Upper lobe of right lung (tissue), 1 donor: ENCODE data around the gene LARP4B. TPM values are rescaled to one million over a fixed set of nuclear protein-coding genes. Genes with fewer than 3 reads are reported as not detected.

ENCODE experiments used
- ATAC-seq: fragments of 200-7000 bp; cut with Tn5 transposase; one replicate; pipeline ENCODE4 v1.9.1; 2020; ENCODE audit warnings: mild to moderate bottlenecking, moderate library complexity
- DNase-seq: peaks from one replicate; pipeline ENCODE4 v3.0.0-alpha.2; 2020
- H3K27ac ChIP-seq: fragments of 200-600 bp; one replicate; pipeline ENCODE4 v1.8.0; 2022
- H3K27me3 ChIP-seq: fragments of 200-600 bp; one replicate; pipeline ENCODE4 v1.8.0; 2022; ENCODE audit warnings: mild to moderate bottlenecking
- H3K36me3 ChIP-seq: fragments of 200-600 bp; one replicate; pipeline ENCODE4 v1.8.0; 2022
- H3K4me1 ChIP-seq: fragments of 200-600 bp; one replicate; pipeline ENCODE4 v1.8.0; 2022
- H3K4me3 ChIP-seq: fragments of 200-600 bp; one replicate; pipeline ENCODE4 v1.8.0; 2022; ENCODE audit warnings: mild to moderate bottlenecking
- H3K9me3 ChIP-seq: fragments of 200-600 bp; one replicate; pipeline ENCODE4 v1.8.0; 2022
- intact Hi-C: fragments of 100-400 bp; cut with DNase I; formaldehyde crosslinking; loops from one replicate; pipeline ENCODE4 v1.11.0; 2022
- total RNA-seq: library from RNA; stranded (reverse); fragmentation: NEBNext Ultra II Directional; extraction: Animal tissue kit (Norgen Biotek cat#: 25700); gene quantifications from one replicate; pipeline ENCODE4 v1.2.1, GENCODE V29; 2021
- TF ChIP-seq, protein P1 (sequence below): fragments of 200-600 bp; IDR thresholded peaks from one replicate; pipeline ENCODE4 v1.8.0; 2022; ENCODE audit warnings: antibody characterized with exemption
- donor health status: DM: no; HTN: yes; CAD: no; lungs with severe emphysema.

Gene LARP4B
- total RNA-seq, 1 donor from 2014 or later: 126 TPM

DNA sequence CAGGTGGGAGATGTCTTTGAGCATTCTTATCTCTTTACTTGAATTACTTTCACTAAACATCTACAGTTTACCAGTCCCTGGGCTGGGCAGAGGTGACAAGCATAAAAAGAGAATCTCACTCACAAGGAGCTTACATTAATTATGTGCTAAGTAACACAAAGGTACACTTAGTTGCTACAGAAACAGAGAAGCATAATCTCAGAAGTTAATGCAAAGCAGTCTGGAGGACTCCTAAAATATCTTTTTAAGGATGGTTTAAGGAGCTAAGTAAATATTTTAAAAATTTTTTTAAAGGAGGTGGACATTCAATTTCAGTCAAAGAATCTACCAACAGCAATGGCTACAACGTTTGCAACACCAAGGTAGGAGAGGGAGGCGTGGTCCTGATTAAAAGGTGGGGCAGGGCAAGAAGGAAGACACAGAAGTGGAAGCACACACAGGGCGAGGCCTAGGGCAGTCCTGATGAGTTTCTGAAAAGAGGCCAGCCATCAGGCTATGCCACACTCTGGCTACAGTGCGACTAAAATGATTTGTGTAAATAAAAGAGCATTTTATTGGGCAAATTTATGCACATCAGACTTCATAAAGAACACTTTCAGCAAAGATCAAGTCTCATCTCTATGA is 5.3 kb downstream of the LARP4B start:
- Histone ChIP-seq H3K4me1 (peaks cover 67% of the 10 kb centered on the region), H3K9me3 (no peaks in the 10 kb centered on the region), H3K4me3 (no peak overlapping the region), H3K27me3 (no peaks in the 10 kb centered on the region), H3K27ac (no peak overlapping the region), H3K36me3 (peaks cover 17% of the 10 kb centered on the region)
- TF ChIP-seq, protein P1, sequence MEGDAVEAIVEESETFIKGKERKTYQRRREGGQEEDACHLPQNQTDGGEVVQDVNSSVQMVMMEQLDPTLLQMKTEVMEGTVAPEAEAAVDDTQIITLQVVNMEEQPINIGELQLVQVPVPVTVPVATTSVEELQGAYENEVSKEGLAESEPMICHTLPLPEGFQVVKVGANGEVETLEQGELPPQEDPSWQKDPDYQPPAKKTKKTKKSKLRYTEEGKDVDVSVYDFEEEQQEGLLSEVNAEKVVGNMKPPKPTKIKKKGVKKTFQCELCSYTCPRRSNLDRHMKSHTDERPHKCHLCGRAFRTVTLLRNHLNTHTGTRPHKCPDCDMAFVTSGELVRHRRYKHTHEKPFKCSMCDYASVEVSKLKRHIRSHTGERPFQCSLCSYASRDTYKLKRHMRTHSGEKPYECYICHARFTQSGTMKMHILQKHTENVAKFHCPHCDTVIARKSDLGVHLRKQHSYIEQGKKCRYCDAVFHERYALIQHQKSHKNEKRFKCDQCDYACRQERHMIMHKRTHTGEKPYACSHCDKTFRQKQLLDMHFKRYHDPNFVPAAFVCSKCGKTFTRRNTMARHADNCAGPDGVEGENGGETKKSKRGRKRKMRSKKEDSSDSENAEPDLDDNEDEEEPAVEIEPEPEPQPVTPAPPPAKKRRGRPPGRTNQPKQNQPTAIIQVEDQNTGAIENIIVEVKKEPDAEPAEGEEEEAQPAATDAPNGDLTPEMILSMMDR: no peak
- DNase-seq (no peak), ATAC-seq (peak; percentile 69)
- intact Hi-C loops: no loop called here

DNA sequence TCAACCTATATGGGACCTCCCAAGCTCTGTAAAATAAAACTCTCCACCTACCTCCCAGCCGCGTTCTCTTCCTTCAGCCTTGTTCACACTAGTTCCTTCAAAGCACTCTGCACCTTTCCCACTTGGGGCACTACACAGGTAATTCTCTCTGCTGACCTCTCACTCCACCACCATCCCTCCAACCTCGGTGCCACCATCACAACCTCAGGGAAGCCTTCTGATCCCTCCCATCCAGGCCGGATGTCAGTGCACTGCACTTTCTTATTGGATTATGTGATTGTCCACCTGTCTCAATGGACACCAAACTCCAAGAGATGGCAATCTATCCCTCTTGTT is 7.0 kb downstream of the LARP4B start:
- intact Hi-C loops: no loop called here
- H3K27me3 ChIP-seq: no peaks in the 10 kb centered on the region
- TF ChIP-seq, protein P1: no peak
- no peak for ATAC-seq
- no peak overlapping the region for H3K4me3 ChIP-seq
- DNase-seq: no peak
- H3K36me3 ChIP-seq: peaks cover 17% of the 10 kb centered on the region
- H3K9me3 ChIP-seq: no peaks in the 10 kb centered on the region
- peaks cover 59% of the 10 kb centered on the region for H3K4me1 ChIP-seq
- H3K27ac ChIP-seq: no peak overlapping the region

DNA sequence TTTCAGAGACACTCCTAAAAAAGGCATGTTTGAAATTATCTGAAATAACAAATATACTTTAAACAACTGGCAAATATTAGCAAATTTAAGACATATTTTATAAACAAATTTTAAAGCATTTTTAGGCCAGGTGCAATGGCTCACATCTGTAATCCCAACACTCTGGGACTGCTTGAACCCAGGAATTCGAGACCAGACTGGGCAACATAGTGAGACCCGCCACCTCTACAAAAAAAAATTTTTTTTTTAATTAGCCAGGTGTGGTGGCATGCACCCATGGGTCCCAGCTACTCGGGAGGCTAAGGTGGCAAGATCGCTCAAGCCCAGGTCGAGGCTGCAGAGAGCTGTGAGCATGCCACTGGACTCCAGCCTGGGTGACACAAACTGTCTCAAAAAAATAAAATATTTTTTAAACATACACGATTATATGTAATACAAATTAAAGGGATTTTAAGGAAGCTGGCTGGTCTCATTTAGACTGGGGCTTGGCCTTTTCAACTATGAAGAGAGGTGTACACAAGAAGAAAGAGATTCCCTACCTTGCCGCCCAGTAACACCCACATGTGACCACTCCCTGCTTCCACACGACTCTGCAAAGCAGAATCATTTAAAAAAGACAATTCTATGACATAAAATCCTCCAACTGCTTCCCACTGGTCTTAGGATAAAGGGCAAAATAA is 7.5 kb downstream of the LARP4B start:
- intact Hi-C loops: no loop called here
- DNase-seq (no peak), ATAC-seq (no peak)
- Histone ChIP-seq H3K27ac (no peak overlapping the region), H3K4me1 (peaks cover 54% of the 10 kb centered on the region), H3K9me3 (no peaks in the 10 kb centered on the region), H3K27me3 (no peaks in the 10 kb centered on the region), H3K36me3 (peaks cover 17% of the 10 kb centered on the region), H3K4me3 (no peak overlapping the region)
- TF ChIP-seq, protein P1: no peak

DNA sequence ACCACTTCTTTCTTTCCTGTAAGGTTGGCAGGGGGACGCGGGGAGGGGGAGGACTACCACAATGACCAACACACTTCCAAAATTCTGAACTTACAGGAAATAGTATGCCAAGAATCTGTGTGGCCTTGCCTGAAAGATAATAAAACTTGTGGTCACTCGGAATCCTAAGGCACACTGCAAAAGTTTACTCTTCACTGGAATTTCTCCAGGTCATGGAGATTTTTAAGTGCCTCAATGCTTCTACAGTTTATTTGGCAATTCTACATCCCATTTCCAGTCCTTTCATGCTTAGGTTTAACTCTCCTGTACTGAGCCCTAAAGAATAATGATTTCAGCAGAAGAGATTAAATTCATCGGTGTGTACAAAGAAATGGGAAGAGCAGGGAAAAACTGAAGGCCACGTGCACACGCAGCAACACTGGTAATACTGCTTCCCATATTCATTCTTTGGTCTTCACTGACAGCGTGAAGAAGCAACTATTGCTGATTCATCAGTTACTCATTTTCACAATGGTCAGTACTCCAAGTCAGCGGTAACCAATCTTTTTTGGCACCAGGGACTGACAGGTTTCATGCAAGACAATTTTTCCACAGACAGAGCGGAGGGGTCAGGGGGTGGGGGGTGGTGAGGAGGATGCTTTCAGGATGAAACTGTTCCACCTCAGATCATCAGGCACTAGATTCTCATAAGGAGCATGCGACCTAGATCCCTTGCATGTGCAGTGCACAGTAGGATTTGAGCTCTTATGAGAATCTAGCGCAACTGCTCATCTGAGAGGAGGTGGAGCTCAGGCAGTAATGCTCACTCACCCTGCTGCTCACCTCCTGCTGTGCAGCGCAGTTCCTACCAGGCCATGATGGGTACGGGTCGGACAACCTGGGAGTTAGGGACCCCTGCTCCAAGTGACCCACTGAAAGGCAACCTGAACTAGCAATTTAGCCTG is 9.8 kb downstream of the LARP4B start:
- intact Hi-C loops: no loop called here
- Histone ChIP-seq H3K27me3 (no peaks in the 10 kb centered on the region), H3K36me3 (peaks cover 29% of the 10 kb centered on the region), H3K27ac (no peak overlapping the region), H3K9me3 (no peaks in the 10 kb centered on the region), H3K4me1 (peaks cover 35% of the 10 kb centered on the region), H3K4me3 (no peak overlapping the region)
- ATAC-seq (no peak), DNase-seq (no peak)
- TF ChIP-seq, protein P1: no peak

DNA sequence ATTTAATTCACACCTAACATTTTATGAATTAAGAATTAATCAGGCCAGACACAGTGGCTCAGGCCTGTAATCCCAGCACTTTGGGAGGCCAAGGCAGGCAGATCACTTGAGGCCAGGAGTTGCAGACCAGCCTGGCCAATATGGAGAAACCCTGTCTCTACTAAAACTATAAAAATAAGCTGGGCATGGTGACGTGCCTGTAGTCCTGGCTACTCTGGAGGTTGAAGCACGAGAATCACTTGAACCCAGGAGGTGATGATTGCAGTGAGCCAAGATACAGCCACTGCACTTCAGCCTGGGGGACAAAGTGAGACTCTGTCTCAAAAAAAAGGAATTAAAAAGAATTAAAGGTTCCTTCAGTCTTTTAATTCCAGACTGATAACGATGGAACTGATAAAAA is 11.1 kb downstream of the LARP4B start:
- ATAC-seq (no peak), DNase-seq (no peak)
- no peak overlapping the region for H3K27ac ChIP-seq
- H3K27me3 ChIP-seq: no peaks in the 10 kb centered on the region
- intact Hi-C loops: no loop called here
- H3K36me3 ChIP-seq: peaks cover 16% of the 10 kb centered on the region
- H3K4me1 ChIP-seq: peaks cover 26% of the 10 kb centered on the region
- H3K9me3 ChIP-seq: no peaks in the 10 kb centered on the region
- TF ChIP-seq, protein P1: no peak
- no peak overlapping the region for H3K4me3 ChIP-seq
